GM18508 (cell line): ENCODE results near the gene USP34.

Experiments
- ATAC-seq: cut with Tn5 transposase; IDR thresholded peaks from one replicate; pipeline ENCODE4 v1.9.1; 2021; ENCODE audit warnings: moderate number of reproducible peaks; ENCODE audit not compliant: insufficient read depth, unreplicated experiment

The USP34 gene

GRCh38 chr2:61377046-61377445, 93.8 kb downstream of the USP34 start:
- no peak for ATAC-seq

GRCh38 chr2:61376211-61376610, 94.7 kb downstream of the USP34 start:
- no peak for ATAC-seq

- ATAC-seq, result no peak
These were observed 99.9 kb downstream of the USP34 start for GRCh38 chr2:61371027-61371426.

GRCh38 chr2:61368687-61369665, 101.9 kb downstream of the USP34 start:
- ATAC-seq, result no peak

- ATAC-seq, result no peak
These were observed 103.7 kb downstream of the USP34 start for GRCh38 chr2:61367177-61367576.

- no peak for ATAC-seq
These were observed 107.3 kb downstream of the USP34 start for GRCh38 chr2:61363580-61363979.

- no peak for ATAC-seq
These were observed 108.0 kb downstream of the USP34 start for GRCh38 chr2:61362873-61363272.

GRCh38 chr2:61361068-61361467, 109.8 kb downstream of the USP34 start:
- ATAC-seq, result no peak

GRCh38 chr2:61359058-61359457, 111.8 kb downstream of the USP34 start:
- no peak for ATAC-seq

GRCh38 chr2:61357681-61358080, 113.2 kb downstream of the USP34 start:
- no peak for ATAC-seq

GRCh38 chr2:61356958-61357350, 113.9 kb downstream of the USP34 start:
- ATAC-seq, result no peak

- ATAC-seq, result no peak
These were observed 114.5 kb downstream of the USP34 start for GRCh38 chr2:61356261-61356957.

GRCh38 chr2:61354543-61355197, 116.2 kb downstream of the USP34 start:
- no peak for ATAC-seq

- ATAC-seq, result no peak
These were observed 117.0 kb downstream of the USP34 start for GRCh38 chr2:61353909-61354308.

- no peak for ATAC-seq
These were observed 120.1 kb downstream of the USP34 start for GRCh38 chr2:61350777-61351176.

- no peak for ATAC-seq
These were observed 127.7 kb downstream of the USP34 start for GRCh38 chr2:61343141-61343540.

GRCh38 chr2:61340242-61340641, 130.6 kb downstream of the USP34 start:
- no peak for ATAC-seq

- ATAC-seq, result no peak
These were observed 132.4 kb downstream of the USP34 start for GRCh38 chr2:61338447-61338846.

GRCh38 chr2:61335187-61335586, 135.7 kb downstream of the USP34 start:
- ATAC-seq, result no peak

- no peak for ATAC-seq
These were observed 136.4 kb downstream of the USP34 start for GRCh38 chr2:61334466-61334865.

GRCh38 chr2:61328707-61329251, 142.1 kb downstream of the USP34 start:
- ATAC-seq, result no peak
